Measurements from ENCODE around the gene KLF14. TPM values are rescaled to one million over a fixed set of nuclear protein-coding genes. Genes with fewer than 3 reads are reported as not detected.
"Not testable (repeated sequence)": the region's sequence is repeated elsewhere in the genome, so short reads cannot be mapped to it uniquely, and the experiment has no call there.

Gene KLF14
- total and polyA plus RNA-seq, 9 donors: 0.10 to 0.84 (median 0.29) TPM; not detected in 3

DNA sequence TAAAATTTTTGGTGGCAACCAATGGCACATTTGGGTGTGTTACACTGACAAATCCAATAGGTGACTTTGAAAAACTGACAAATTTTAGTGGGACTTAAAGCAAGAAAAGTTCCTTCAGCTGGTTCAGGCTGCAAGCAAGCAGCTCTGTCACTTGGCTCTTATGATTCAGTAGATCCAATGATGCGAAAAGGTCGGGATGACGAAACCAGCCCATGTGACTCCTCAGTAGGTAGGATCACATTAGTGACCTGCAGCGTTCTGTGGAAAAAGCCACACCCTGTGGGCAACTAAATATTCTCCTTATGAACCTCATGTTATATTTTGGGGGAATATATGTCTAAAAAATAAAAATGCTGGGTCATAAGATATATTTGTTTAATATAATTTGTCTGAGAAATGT is 34.3 kb downstream of the KLF14 start:
- no peaks in the 10 kb centered on the region for H3K27me3 ChIP-seq
- no peak overlapping the region for H3K27ac ChIP-seq
- intact Hi-C loops (cut with DNase I): no loop called here
- H3K36me3 ChIP-seq: no peaks in the 10 kb centered on the region
- no peaks in the 10 kb centered on the region for H3K9me3 ChIP-seq
- no peaks in the 10 kb centered on the region for H3K4me1 ChIP-seq (ENCODE audit: insufficient read depth)
- TF ChIP-seq POLR2A (IDR thresholded peaks at IDR 0.05): no peak
- TF ChIP-seq EP300 (IDR thresholded peaks at IDR 0.05): no peak
- TF ChIP-seq, protein P1, sequence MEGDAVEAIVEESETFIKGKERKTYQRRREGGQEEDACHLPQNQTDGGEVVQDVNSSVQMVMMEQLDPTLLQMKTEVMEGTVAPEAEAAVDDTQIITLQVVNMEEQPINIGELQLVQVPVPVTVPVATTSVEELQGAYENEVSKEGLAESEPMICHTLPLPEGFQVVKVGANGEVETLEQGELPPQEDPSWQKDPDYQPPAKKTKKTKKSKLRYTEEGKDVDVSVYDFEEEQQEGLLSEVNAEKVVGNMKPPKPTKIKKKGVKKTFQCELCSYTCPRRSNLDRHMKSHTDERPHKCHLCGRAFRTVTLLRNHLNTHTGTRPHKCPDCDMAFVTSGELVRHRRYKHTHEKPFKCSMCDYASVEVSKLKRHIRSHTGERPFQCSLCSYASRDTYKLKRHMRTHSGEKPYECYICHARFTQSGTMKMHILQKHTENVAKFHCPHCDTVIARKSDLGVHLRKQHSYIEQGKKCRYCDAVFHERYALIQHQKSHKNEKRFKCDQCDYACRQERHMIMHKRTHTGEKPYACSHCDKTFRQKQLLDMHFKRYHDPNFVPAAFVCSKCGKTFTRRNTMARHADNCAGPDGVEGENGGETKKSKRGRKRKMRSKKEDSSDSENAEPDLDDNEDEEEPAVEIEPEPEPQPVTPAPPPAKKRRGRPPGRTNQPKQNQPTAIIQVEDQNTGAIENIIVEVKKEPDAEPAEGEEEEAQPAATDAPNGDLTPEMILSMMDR (IDR thresholded peaks at IDR 0.05): no peak
- DNase-seq: no peak
- 64 to 68% (median 66%) methylated on average over 4 of the region's 4 CpGs for WGBS, 3 donors
- no peak overlapping the region for H3K4me3 ChIP-seq

GRCh38 chr7:130697820-130698219 is 36.2 kb downstream of the KLF14 start:
- Histone ChIP-seq H3K27ac (no peak overlapping the region), H3K36me3 (no peaks in the 10 kb centered on the region), H3K4me3 (no peak overlapping the region), H3K9me3 (no peaks in the 10 kb centered on the region), H3K27me3 (no peaks in the 10 kb centered on the region), H3K4me1 (ENCODE audit: insufficient read depth) (no peaks in the 10 kb centered on the region)
- TF ChIP-seq, protein P1 (IDR thresholded peaks at IDR 0.05): no peak
- TF ChIP-seq POLR2A (IDR thresholded peaks at IDR 0.05) (no peak), EP300 (IDR thresholded peaks at IDR 0.05) (no peak)
- 71 to 81% (median 73%) methylated on average over 2 of the region's 2 CpGs for WGBS, 3 donors
- intact Hi-C loops (cut with DNase I): no loop called here
- no peak for DNase-seq

DNA sequence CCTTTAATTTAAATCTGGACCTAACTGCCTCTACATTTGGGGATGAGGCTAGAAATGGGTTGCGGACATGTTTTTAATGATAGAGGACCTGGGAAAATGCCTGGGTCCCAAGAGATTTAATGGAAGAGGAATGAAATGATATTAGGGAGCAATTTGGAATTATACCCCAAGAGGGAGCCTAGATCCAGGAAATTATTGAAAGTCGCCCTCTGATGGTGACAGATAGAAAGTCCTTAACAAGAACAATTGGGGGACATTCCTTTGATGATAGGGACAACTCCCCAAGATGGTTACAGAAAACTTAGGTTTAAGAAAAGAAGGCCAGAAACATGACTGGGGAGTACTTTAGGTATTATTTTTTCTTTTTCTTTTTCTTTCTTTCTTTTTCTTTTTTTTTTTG is 38.2 kb downstream of the KLF14 start:
- Histone ChIP-seq H3K9me3 (no peaks in the 10 kb centered on the region), H3K27ac (no peak overlapping the region), H3K4me1 (ENCODE audit: insufficient read depth) (no peaks in the 10 kb centered on the region), H3K27me3 (no peaks in the 10 kb centered on the region), H3K36me3 (no peaks in the 10 kb centered on the region), H3K4me3 (no peak overlapping the region)
- WGBS, 3 donors: 58 to 67% (median 65%) methylated on average over 2 of the region's 2 CpGs
- DNase-seq: no peak
- intact Hi-C loops (cut with DNase I): no loop called here
- TF ChIP-seq, protein P1 (IDR thresholded peaks at IDR 0.05): peak in 2 of 3 donors; percentile 26 to 48
- TF ChIP-seq POLR2A (IDR thresholded peaks at IDR 0.05): no peak

GRCh38 chr7:130692396-130692795 is 41.6 kb downstream of the KLF14 start:
- DNase-seq; H3K4me3 ChIP-seq; H3K27ac ChIP-seq; intact Hi-C loops (cut with DNase I); H3K27me3 ChIP-seq; H3K9me3 ChIP-seq; H3K36me3 ChIP-seq; H3K4me1 ChIP-seq (ENCODE audit: insufficient read depth): not testable (repeated sequence)
- WGBS, 3 donors: 94 to 97% (median 96%) methylated on average over 1 of the region's 1 CpG

GRCh38 chr7:130689683-130690082 is 44.3 kb downstream of the KLF14 start:
- no peak overlapping the region for H3K27ac ChIP-seq
- no peak for DNase-seq
- H3K27me3 ChIP-seq: no peaks in the 10 kb centered on the region
- TF ChIP-seq POLR2A (IDR thresholded peaks at IDR 0.05) (no peak), EP300 (IDR thresholded peaks at IDR 0.05) (no peak)
- TF ChIP-seq, protein P1 (IDR thresholded peaks at IDR 0.05): no peak
- 87 to 98% (median 95%) methylated on average over 1 of the region's 1 CpG for WGBS, 3 donors
- no peaks in the 10 kb centered on the region for H3K9me3 ChIP-seq
- no peak overlapping the region for H3K4me3 ChIP-seq
- no peaks in the 10 kb centered on the region for H3K36me3 ChIP-seq
- intact Hi-C loops (cut with DNase I): no loop called here
- no peaks in the 10 kb centered on the region for H3K4me1 ChIP-seq (ENCODE audit: insufficient read depth)

Data from ovary (tissue), 9 donors.